Nephron progenitor cell (in vitro differentiated cells): ENCODE results near the gene AOAH.

Source experiments
- DNase-seq: peaks from one replicate; pipeline ENCODE4 v3.0.0; 2021
- H3K27ac Mint-ChIP-seq: 2 replicates; pipeline ENCODE4 v1.8.0; 2021; ENCODE audit warnings: mild to moderate bottlenecking, moderate library complexity, mixed read lengths
- H3K27me3 Mint-ChIP-seq: 2 replicates; pipeline ENCODE4 v1.8.0; 2021; ENCODE audit warnings: mild to moderate bottlenecking, low read depth, mixed read lengths; ENCODE audit not compliant: poor library complexity
- H3K36me3 Mint-ChIP-seq: 2 replicates; pipeline ENCODE4 v1.8.0; 2021; ENCODE audit warnings: low read depth, mixed read lengths
- H3K4me1 Mint-ChIP-seq: 2 replicates; pipeline ENCODE4 v1.8.0; 2021; ENCODE audit warnings: mixed read lengths
- H3K4me3 Mint-ChIP-seq: 2 replicates; pipeline ENCODE4 v1.8.0; 2021; ENCODE audit warnings: mild to moderate bottlenecking, moderate library complexity, mixed read lengths
- H3K9me3 Mint-ChIP-seq: 2 replicates; pipeline ENCODE4 v1.8.0; 2021; ENCODE audit warnings: mild to moderate bottlenecking, moderate library complexity, mixed read lengths
- CTCF ChIP-seq: fragments of 200-600 bp; sonication (generic); IDR thresholded peaks from 2 replicates; pipeline ENCODE4 v1.5.0; 2021; ENCODE audit warnings: antibody characterized with exemption

Gene AOAH

GRCh38 chr7:36746347-36746746 lies 22.1 kb upstream of the AOAH start:
- H3K27ac Mint-ChIP-seq = no peak overlapping the region

GRCh38 chr7:36742911-36743775 lies 18.8 kb upstream of the AOAH start:
- no peak overlapping the region for H3K27ac Mint-ChIP-seq
- peaks cover 12% of the 10 kb centered on the region for H3K9me3 Mint-ChIP-seq

More at GRCh38 chr7:36746347-36746746, 22.1 kb upstream of the AOAH start:
- Mint-ChIP-seq H3K27me3 (peaks cover 5% of the 10 kb centered on the region), H3K9me3 (peaks cover 12% of the 10 kb centered on the region), H3K36me3 (no peaks in the 10 kb centered on the region), H3K4me1 (peaks cover 12% of the 10 kb centered on the region), H3K4me3 (no peak overlapping the region)
- no peak for TF ChIP-seq CTCF
- DNase-seq = no peak

GRCh38 chr7:36741866-36742265 lies 17.6 kb upstream of the AOAH start:
- no peak for DNase-seq
- peaks cover 12% of the 10 kb centered on the region for H3K9me3 Mint-ChIP-seq
- no peak overlapping the region for H3K27ac Mint-ChIP-seq
- no peak for TF ChIP-seq CTCF
- H3K27me3 Mint-ChIP-seq = peaks cover 5% of the 10 kb centered on the region
- peaks cover 3% of the 10 kb centered on the region for H3K4me1 Mint-ChIP-seq
- no peaks in the 10 kb centered on the region for H3K36me3 Mint-ChIP-seq
- H3K4me3 Mint-ChIP-seq = no peak overlapping the region

More at GRCh38 chr7:36742911-36743775, 18.8 kb upstream of the AOAH start:
- H3K27me3 Mint-ChIP-seq = peaks cover 5% of the 10 kb centered on the region
- DNase-seq = no peak
- H3K4me3 Mint-ChIP-seq = no peak overlapping the region
- peaks cover 5% of the 10 kb centered on the region for H3K4me1 Mint-ChIP-seq
- H3K36me3 Mint-ChIP-seq = no peaks in the 10 kb centered on the region
- no peak for TF ChIP-seq CTCF

- TF ChIP-seq CTCF = no peak
- Mint-ChIP-seq H3K27me3 (no peaks in the 10 kb centered on the region), H3K9me3 (peaks cover 12% of the 10 kb centered on the region), H3K36me3 (no peaks in the 10 kb centered on the region), H3K4me3 (no peak overlapping the region), H3K27ac (no peak overlapping the region), H3K4me1 (peaks cover 22% of the 10 kb centered on the region)
- no peak for DNase-seq
Measured at GRCh38 chr7:36739351-36739750, 15.1 kb upstream of the AOAH start.

- Mint-ChIP-seq H3K36me3 (peaks cover 7% of the 10 kb centered on the region), H3K4me3 (no peak overlapping the region), H3K4me1 (peaks cover 22% of the 10 kb centered on the region), H3K9me3 (peaks cover 8% of the 10 kb centered on the region), H3K27ac (no peak overlapping the region), H3K27me3 (no peaks in the 10 kb centered on the region)
- TF ChIP-seq CTCF = no peak
- no peak for DNase-seq
Measured at GRCh38 chr7:36736899-36737211, 12.6 kb upstream of the AOAH start.
